GM06990 (cell line): ENCODE results near the gene OCRL.

Experiments used
- DNase-seq: peaks from one replicate; pipeline ENCODE4 v3.0.0-alpha.2; 2011; ENCODE audit not compliant: insufficient read length; ENCODE audit errors: extremely low read depth
- H3K27me3 ChIP-seq: replicated peaks from 2 replicates; pipeline ENCODE4 v1.6.0; 2011; ENCODE audit warnings: low read length; ENCODE audit not compliant: control insufficient read depth, insufficient read depth
- H3K36me3 ChIP-seq: 2 replicates; pipeline ENCODE4 v1.5.1; 2011; ENCODE audit warnings: low read length; ENCODE audit not compliant: control insufficient read depth, insufficient read depth
- H3K4me3 ChIP-seq: replicated peaks from 2 replicates; pipeline ENCODE4 v1.5.1; 2011; ENCODE audit warnings: low read depth, mild to moderate bottlenecking, control low read depth, low read length
- TF ChIP-seq, protein P1 (sequence below): IDR thresholded peaks from 2 replicates; pipeline ENCODE4 v1.5.1; 2011; ENCODE audit warnings: low read length, control low read depth, mild to moderate bottlenecking, inconsistent platforms; ENCODE audit not compliant: insufficient read depth, poor library complexity, severe bottlenecking

The OCRL gene

DNA sequence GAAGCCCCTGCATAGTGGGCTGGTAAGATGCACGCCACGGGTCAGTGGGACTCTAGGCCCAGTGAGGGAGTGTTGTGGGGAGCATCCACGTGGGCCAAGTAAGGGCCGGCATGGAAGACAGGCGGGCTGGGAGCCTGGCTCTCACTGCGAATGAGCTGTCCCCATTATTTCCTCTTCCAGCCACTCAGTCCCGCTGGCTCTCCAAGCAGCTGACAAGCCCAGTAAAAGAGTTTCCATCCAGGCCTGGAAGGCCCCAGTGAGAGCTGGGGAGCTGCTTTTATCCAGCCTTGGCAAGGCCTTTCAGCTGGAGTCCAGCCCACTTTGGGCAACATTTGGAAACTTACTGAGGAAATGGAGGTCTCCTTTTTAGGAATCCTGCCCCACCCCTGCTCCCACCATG lies 89.8 kb downstream of the OCRL start:
- TF ChIP-seq, protein P1, sequence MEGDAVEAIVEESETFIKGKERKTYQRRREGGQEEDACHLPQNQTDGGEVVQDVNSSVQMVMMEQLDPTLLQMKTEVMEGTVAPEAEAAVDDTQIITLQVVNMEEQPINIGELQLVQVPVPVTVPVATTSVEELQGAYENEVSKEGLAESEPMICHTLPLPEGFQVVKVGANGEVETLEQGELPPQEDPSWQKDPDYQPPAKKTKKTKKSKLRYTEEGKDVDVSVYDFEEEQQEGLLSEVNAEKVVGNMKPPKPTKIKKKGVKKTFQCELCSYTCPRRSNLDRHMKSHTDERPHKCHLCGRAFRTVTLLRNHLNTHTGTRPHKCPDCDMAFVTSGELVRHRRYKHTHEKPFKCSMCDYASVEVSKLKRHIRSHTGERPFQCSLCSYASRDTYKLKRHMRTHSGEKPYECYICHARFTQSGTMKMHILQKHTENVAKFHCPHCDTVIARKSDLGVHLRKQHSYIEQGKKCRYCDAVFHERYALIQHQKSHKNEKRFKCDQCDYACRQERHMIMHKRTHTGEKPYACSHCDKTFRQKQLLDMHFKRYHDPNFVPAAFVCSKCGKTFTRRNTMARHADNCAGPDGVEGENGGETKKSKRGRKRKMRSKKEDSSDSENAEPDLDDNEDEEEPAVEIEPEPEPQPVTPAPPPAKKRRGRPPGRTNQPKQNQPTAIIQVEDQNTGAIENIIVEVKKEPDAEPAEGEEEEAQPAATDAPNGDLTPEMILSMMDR: no peak
- no peak for DNase-seq
- no peak overlapping the region for H3K4me3 ChIP-seq
- no peaks in the 10 kb centered on the region for H3K36me3 ChIP-seq
- H3K27me3 ChIP-seq: no peaks in the 10 kb centered on the region

- TF ChIP-seq, protein P1: no peak
Measured at GRCh38 chrX:129631849-129632248, 91.8 kb downstream of the OCRL start.

DNA sequence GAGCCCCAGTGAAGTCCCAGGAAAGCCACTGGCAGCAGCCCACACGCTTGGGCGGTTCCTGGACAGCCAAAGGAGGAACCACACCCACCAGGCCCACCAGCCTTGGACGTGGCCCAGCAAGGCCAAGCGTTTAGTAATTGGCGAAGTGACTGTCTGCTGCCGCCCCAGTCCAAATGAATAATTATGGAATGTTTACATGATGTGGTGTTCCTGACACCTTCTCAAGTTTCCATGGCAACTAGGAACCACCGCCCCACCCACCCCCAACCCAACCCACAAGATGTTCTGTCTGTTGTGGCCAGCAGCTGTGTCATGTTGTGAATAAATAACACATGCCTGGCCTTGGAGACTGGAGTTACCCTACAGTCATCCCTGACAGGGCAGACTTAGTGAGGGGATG lies 92.4 kb downstream of the OCRL start:
- Histone ChIP-seq H3K27me3 (no peaks in the 10 kb centered on the region), H3K4me3 (no peak overlapping the region), H3K36me3 (no peaks in the 10 kb centered on the region)
- no peak for DNase-seq
- TF ChIP-seq, protein P1: no peak

More at GRCh38 chrX:129631849-129632248, 91.8 kb downstream of the OCRL start:
- no peaks in the 10 kb centered on the region for H3K36me3 ChIP-seq
- no peaks in the 10 kb centered on the region for H3K27me3 ChIP-seq
- no peak for DNase-seq
- H3K4me3 ChIP-seq: no peak overlapping the region

GRCh38 chrX:129634541-129634940 lies 94.5 kb downstream of the OCRL start:
- H3K27me3 ChIP-seq: no peaks in the 10 kb centered on the region; the same call in 1 of the 2 replicates

DNA sequence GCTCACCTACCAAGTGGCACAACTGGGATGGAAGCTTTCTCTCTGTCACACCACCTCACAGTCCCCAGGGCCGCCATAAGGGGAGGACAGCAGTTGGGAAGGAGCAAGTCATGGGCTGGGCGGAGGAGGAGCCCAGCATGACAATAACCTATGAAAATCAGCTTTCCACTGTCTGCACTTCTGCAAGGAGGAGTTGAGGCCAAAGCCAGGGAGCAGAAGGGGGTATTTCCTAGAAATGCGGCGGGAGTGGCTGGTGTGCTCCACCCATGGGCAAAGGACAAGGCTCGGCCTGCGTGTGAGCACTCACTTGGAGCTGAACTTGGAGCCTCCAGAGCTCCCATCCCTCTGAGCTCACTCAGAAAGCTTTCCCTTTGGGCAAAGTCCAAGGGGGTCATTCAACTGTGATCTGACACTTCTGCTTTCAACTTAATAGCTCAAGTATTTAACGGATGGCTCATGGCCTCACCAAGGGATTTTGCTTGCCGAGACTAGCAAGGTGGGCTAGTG lies 96.2 kb downstream of the OCRL start:
- no peak for DNase-seq
- TF ChIP-seq, protein P1: no peak
- Histone ChIP-seq H3K27me3 (no peaks in the 10 kb centered on the region; the same call in 1 of the 2 replicates), H3K4me3 (no peak overlapping the region), H3K36me3 (no peaks in the 10 kb centered on the region)

More at GRCh38 chrX:129634541-129634940, 94.5 kb downstream of the OCRL start:
- Histone ChIP-seq H3K4me3 (no peak overlapping the region), H3K36me3 (no peaks in the 10 kb centered on the region)
- DNase-seq: no peak
- TF ChIP-seq, protein P1: no peak
